ENCODE data around the gene CTSC. TPM values are rescaled to one million over a fixed set of nuclear protein-coding genes. Genes with fewer than 3 reads are reported as not detected.

CTSC gene
- total and polyA plus RNA-seq, 11 donors = 8.9 to 289 (median 19.2) TPM

GRCh38 chr11:88281317-88281712, 56.2 kb downstream of the CTSC start:
- no peak for ATAC-seq
- intact Hi-C loops (cut with DNase I) = no loop called here
- no peaks in the 10 kb centered on the region for H3K27me3 ChIP-seq
- H3K9me3 ChIP-seq = no peaks in the 10 kb centered on the region
- H3K4me1 ChIP-seq = peaks cover 0 to 54% (median 6%) of the 10 kb centered on the region in 12 donors
- WGBS, 4 donors = 55 to 76% (median 74%) methylated on average over 3 of the region's 3 CpGs
- DNase-seq = no peak
- no peak overlapping the region for H3K4me3 ChIP-seq
- no peak overlapping the region for H3K27ac ChIP-seq
- TF ChIP-seq, protein P1, sequence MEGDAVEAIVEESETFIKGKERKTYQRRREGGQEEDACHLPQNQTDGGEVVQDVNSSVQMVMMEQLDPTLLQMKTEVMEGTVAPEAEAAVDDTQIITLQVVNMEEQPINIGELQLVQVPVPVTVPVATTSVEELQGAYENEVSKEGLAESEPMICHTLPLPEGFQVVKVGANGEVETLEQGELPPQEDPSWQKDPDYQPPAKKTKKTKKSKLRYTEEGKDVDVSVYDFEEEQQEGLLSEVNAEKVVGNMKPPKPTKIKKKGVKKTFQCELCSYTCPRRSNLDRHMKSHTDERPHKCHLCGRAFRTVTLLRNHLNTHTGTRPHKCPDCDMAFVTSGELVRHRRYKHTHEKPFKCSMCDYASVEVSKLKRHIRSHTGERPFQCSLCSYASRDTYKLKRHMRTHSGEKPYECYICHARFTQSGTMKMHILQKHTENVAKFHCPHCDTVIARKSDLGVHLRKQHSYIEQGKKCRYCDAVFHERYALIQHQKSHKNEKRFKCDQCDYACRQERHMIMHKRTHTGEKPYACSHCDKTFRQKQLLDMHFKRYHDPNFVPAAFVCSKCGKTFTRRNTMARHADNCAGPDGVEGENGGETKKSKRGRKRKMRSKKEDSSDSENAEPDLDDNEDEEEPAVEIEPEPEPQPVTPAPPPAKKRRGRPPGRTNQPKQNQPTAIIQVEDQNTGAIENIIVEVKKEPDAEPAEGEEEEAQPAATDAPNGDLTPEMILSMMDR (IDR thresholded peaks at IDR 0.05) = peak in 2 of 12 donors; percentile 22 to 23
- no peak for TF ChIP-seq POLR2A (IDR thresholded peaks at IDR 0.05)
- no peaks in the 10 kb centered on the region for H3K36me3 ChIP-seq

DNA sequence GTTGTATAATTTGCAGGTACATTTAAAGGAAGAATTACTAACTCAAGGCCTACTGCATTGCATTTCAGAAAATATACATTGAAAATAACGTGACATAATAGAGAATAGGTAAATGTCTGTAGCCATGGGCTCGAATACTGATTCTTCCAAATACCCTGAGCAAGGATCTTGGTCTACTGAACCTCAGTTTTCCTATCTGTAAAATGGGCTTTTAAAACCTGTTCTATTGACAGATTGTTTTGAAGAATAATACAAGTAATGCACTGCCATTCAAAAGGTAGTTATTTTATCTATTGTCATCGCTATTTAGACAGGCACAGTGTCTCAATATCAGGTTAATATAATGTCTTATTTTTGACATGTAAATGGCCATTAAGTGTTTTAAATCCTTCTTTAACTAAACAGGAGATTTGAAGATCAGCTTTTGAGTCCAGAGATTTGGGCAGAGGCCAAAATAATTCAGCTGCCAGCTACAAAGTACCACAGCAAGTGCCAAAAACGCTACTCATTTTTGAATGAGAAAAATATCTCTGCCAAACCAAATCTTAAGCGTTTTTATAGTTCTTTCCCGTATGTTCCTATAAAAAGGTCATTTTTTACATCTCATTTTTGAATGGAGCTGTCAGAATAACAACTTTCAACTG, 56.7 kb downstream of the CTSC start:
- Histone ChIP-seq H3K4me1 (peaks cover 0 to 50% (median 6%) of the 10 kb centered on the region in 12 donors), H3K9me3 (no peaks in the 10 kb centered on the region), H3K27ac (no peak overlapping the region), H3K27me3 (no peaks in the 10 kb centered on the region), H3K36me3 (no peaks in the 10 kb centered on the region), H3K4me3 (no peak overlapping the region)
- DNase-seq = no peak
- no peak for ATAC-seq
- intact Hi-C loops (cut with DNase I) = no loop called here
- WGBS, 4 donors = 48 to 55% (median 53%) methylated on average over 6 of the region's 6 CpGs
- no peak for TF ChIP-seq POLR2A (IDR thresholded peaks at IDR 0.05)
- TF ChIP-seq, protein P1 (IDR thresholded peaks at IDR 0.05) = no peak

DNA sequence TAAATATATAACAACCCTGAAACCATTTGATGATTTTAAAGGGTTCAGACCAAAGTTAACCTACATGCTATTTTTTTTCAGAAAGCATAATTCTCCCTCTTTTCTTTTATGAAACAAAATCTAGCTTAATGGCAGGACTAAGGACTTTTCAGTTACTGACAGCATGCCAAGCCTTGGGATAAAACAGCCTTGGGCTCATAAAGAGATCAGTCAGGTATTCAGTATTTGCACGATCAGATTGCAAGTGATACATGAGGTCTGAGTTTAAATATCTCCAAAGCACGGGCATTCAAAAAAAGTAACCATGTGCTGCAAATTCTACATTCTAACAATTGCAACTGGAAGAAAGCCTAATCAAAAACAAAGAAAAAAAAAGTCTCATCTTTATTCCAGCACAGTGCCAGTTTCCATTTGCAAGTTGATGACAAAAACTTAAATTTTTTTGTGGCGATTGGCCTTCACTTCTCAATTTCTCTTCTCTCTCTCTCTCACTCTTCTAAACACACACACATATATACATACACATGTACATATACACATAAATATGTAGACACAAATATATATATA, 60.1 kb downstream of the CTSC start:
- Histone ChIP-seq H3K27ac (no peak overlapping the region), H3K4me1 (peaks cover 0 to 18% (median 0%) of the 10 kb centered on the region in 12 donors), H3K9me3 (no peaks in the 10 kb centered on the region), H3K27me3 (no peaks in the 10 kb centered on the region), H3K4me3 (no peak overlapping the region), H3K36me3 (no peaks in the 10 kb centered on the region)
- ATAC-seq (no peak), DNase-seq (no peak)
- WGBS, 4 donors = 75 to 86% (median 79%) methylated on average over 3 of the region's 3 CpGs
- TF ChIP-seq POLR2A (IDR thresholded peaks at IDR 0.05) = no peak
- TF ChIP-seq, protein P1 (IDR thresholded peaks at IDR 0.05) = no peak
- intact Hi-C loops (cut with DNase I) = no loop called here

DNA sequence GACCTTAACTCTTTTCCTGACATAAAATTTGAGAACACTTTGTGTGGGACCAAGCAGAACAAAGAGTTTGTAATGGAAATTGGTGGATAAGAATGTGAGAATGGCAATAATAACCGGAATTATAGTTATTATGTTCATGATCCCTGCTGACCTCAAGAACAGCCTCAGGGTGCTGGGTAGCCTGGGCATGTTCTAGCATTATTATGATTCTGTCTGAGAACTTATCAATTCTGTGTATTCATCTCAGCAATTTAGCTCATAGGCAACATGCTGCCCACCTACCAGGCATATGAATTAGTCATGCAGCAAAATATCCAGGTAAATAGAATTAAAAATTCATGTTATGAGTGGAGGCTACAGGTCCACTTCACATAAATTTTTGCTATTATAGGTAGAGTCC, 61.9 kb downstream of the CTSC start:
- intact Hi-C loops (cut with DNase I) = no loop called here
- TF ChIP-seq, protein P1 (IDR thresholded peaks at IDR 0.05) = no peak
- TF ChIP-seq POLR2A (IDR thresholded peaks at IDR 0.05) = no peak
- Histone ChIP-seq H3K9me3 (peaks cover 0 to 3% (median 0%) of the 10 kb centered on the region in 12 donors), H3K27me3 (no peaks in the 10 kb centered on the region), H3K27ac (no peak overlapping the region), H3K4me3 (no peak overlapping the region), H3K4me1 (peaks cover 0 to under 1% (median 0%) of the 10 kb centered on the region in 12 donors), H3K36me3 (no peaks in the 10 kb centered on the region)
- WGBS, 4 donors = 84 to 94% (median 90%) methylated on average over 1 of the region's 1 CpG
- ATAC-seq = no peak
- DNase-seq = no peak
